Esophagus (tissue), 2 donors: ENCODE measurements around the gene MAP3K9. TPM values are rescaled to one million over a fixed set of nuclear protein-coding genes. Genes with fewer than 3 reads are reported as not detected.

ENCODE experiments used
- H3K27ac ChIP-seq, 2 donors: one replicate each; pipeline ENCODE4 v1.5.1; 2013; ENCODE audit warnings: low read depth in 2 of 2, mild to moderate bottlenecking in 2 of 2, inconsistent platforms in 1 of 2, low read length in 1 of 2, moderate library complexity in 1 of 2
- H3K27me3 ChIP-seq, 2 donors: one replicate each; pipeline ENCODE4 v1.6.1; 2013; ENCODE audit warnings: low read length in 2 of 2, control low read depth in 1 of 2, mild to moderate bottlenecking in 1 of 2; ENCODE audit not compliant: insufficient read depth in 2 of 2, control insufficient read depth in 1 of 2
- H3K36me3 ChIP-seq, 2 donors: one replicate each; pipeline ENCODE4 v1.6.1; 2013; ENCODE audit warnings: low read length in 1 of 2; ENCODE audit not compliant: control insufficient read depth in 2 of 2, insufficient read depth in 2 of 2
- H3K4me1 ChIP-seq, 2 donors: one replicate each; pipeline ENCODE4 v1.6.1; 2013; ENCODE audit warnings: low read length in 1 of 2; ENCODE audit not compliant: control insufficient read depth in 2 of 2, insufficient read depth in 2 of 2
- H3K4me3 ChIP-seq, 2 donors: one replicate each; pipeline ENCODE4 v1.5.1; 2013; ENCODE audit warnings: low read length in 2 of 2, mild to moderate bottlenecking in 2 of 2, low read depth in 1 of 2, moderate library complexity in 1 of 2
- H3K9me3 ChIP-seq, 2 donors: one replicate each; pipeline ENCODE4 v1.6.1; 2013; ENCODE audit warnings: mild to moderate bottlenecking in 2 of 2, low read depth in 1 of 2, low read length in 1 of 2, moderate library complexity in 1 of 2; ENCODE audit not compliant: control insufficient read depth in 2 of 2, insufficient read depth in 1 of 2
- WGBS, 2 donors: extraction: QIAGEN DNeasy Blood & Tissue Kit; methylation state at CpG; one replicate each; pipeline ENCODE4 v1.1.7; 2013; 5-methylcytosine and 5-hydroxymethylcytosine counted together
- polyA plus RNA-seq, 2 donors: library from polyadenylated mRNA; stranded (reverse); fragments of 200-250 nt; gene quantifications; one replicate each; pipeline ENCODE4 v1.2.3, GENCODE V29; 2013
- donor health status: healthy with polysubstance abuse.
- donor health status: Bipolar disorder and iron deficiency.

The MAP3K9 gene
- polyA plus RNA-seq, 2 donors = 4.2 to 11.6 TPM

DNA sequence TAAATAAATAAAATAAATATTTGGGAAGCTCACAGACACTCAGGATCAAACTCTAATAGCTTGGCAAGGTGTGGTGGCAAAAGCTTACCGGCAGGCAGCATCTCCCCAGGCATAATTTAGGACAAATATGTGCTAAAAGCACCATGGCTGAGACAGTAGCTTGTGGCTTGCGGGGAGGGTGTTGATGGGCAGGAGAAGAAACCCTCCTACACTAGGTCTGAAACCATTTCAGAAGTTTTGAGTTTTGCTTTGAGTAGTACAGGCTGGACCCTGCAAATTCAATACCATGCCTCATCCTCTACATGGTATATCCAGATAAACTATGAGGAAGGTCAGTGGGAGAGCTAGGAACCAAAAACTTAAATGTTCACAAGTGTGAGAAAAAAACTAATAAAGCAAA, 33.1 kb downstream of the MAP3K9 start:
- no peak overlapping the region for H3K4me3 ChIP-seq
- peaks cover 0 to 6% of the 10 kb centered on the region in 2 donors for H3K36me3 ChIP-seq
- no peak overlapping the region for H3K27ac ChIP-seq
- 96 to 98% methylated on average over 2 of the region's 2 CpGs for WGBS, 2 donors
- no peaks in the 10 kb centered on the region for H3K9me3 ChIP-seq
- no peaks in the 10 kb centered on the region for H3K27me3 ChIP-seq
- H3K4me1 ChIP-seq = no peaks in the 10 kb centered on the region

GRCh38 chr14:70773182-70773862, 36.0 kb downstream of the MAP3K9 start:
- 75 to 84% methylated on average over 3 of the region's 3 CpGs for WGBS, 2 donors
- no peak overlapping the region for H3K27ac ChIP-seq
- no peak overlapping the region for H3K4me3 ChIP-seq
- H3K36me3 ChIP-seq = peaks cover 0 to 5% of the 10 kb centered on the region in 2 donors
- no peaks in the 10 kb centered on the region for H3K4me1 ChIP-seq
- H3K27me3 ChIP-seq = no peaks in the 10 kb centered on the region
- H3K9me3 ChIP-seq = no peaks in the 10 kb centered on the region

GRCh38 chr14:70771781-70772212, 37.5 kb downstream of the MAP3K9 start:
- Histone ChIP-seq H3K27ac (no peak overlapping the region), H3K27me3 (no peaks in the 10 kb centered on the region)
- 66 to 72% methylated on average over 12 to 15 of the region's 15 CpGs for WGBS, 2 donors

DNA sequence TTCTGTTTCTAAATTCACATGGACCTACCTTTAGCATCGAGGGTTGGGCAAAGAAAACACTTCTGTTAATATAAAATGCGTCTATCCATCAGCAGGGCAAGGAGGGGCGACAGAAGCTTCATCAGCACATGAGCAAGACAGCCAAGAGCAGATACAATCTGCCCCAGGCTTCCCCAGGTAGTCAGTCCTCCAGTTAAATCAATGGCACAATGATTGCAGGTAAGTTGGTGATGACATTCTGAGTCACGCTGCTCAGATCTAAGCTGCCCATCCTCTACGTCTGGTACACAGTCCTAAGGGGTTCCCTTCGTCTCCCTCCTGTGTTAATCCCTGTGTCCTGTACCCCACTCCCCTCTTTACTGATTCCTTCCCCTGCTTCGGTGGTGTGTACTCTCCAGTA, 38.8 kb downstream of the MAP3K9 start:
- H3K4me1 ChIP-seq = no peaks in the 10 kb centered on the region
- H3K27ac ChIP-seq = no peak overlapping the region
- H3K27me3 ChIP-seq = no peaks in the 10 kb centered on the region
- peaks cover 0 to 5% of the 10 kb centered on the region in 2 donors for H3K36me3 ChIP-seq
- H3K4me3 ChIP-seq = no peak overlapping the region
- 69 to 76% methylated on average over 7 of the region's 7 CpGs for WGBS, 2 donors
- H3K9me3 ChIP-seq = no peaks in the 10 kb centered on the region

More at GRCh38 chr14:70771781-70772212, 37.5 kb downstream of the MAP3K9 start:
- H3K36me3 ChIP-seq = peaks cover 0 to 5% of the 10 kb centered on the region in 2 donors
- H3K4me1 ChIP-seq = no peaks in the 10 kb centered on the region
- no peak overlapping the region for H3K4me3 ChIP-seq
- H3K9me3 ChIP-seq = no peaks in the 10 kb centered on the region

DNA sequence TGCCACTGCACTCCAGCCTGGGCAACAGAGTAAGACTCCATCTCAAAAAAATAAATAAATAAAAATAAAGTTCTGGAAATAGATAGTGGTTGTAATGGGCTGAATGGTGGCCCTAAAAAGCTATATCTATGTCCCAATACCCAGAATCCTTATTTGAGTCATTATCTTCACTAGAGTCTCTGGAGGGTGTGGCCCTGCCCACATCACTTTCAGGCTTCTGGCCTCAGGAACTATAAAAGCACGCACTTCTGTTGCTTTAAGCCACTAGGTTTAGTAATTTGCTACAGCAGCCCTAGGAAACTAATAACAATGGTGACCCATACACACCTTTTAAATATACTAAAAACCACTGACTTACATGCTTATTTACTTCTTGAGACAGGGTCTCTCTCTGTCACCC, 49.9 kb downstream of the MAP3K9 start:
- Histone ChIP-seq H3K4me1 (peaks cover 0 to 2% of the 10 kb centered on the region in 2 donors), H3K27ac (no peak overlapping the region), H3K27me3 (no peaks in the 10 kb centered on the region), H3K36me3 (peaks cover 3 to 5% of the 10 kb centered on the region in 2 donors), H3K4me3 (no peak overlapping the region), H3K9me3 (no peaks in the 10 kb centered on the region)
- 86 to 100% methylated on average over 1 of the region's 1 CpG for WGBS, 2 donors

DNA sequence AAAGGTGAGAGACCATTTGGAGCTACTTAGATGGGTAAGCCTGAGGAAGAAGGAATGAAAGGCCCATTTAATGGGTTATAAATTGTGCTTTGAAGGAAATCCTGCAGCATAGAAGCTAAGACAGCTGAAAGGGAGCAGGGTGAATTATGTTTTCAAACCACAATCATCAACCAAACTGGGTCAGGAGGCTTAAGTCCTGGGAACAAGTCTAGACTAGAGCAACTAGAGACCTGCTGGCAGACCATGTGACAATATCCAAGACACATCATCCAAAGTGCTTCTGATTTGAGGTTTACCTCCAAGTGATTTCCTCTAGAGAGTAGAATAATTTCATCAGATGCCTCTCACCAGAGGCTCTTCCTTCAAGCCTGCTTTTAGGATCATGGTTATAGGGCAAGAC, 53.7 kb downstream of the MAP3K9 start:
- H3K27me3 ChIP-seq = no peaks in the 10 kb centered on the region
- peaks cover 2 to 8% of the 10 kb centered on the region in 2 donors for H3K36me3 ChIP-seq
- no peaks in the 10 kb centered on the region for H3K9me3 ChIP-seq
- peak overlapping the region in 1 of 2 donors; percentile 56 for H3K27ac ChIP-seq
- H3K4me3 ChIP-seq = no peak overlapping the region
- H3K4me1 ChIP-seq = peaks cover 0 to 2% of the 10 kb centered on the region in 2 donors

- no peaks in the 10 kb centered on the region for H3K9me3 ChIP-seq
- no peaks in the 10 kb centered on the region for H3K27me3 ChIP-seq
- 55 to 59% methylated on average over 3 of the region's 3 CpGs for WGBS, 2 donors
- no peak overlapping the region for H3K4me3 ChIP-seq
- peaks cover 0 to 8% of the 10 kb centered on the region in 2 donors for H3K36me3 ChIP-seq
- H3K27ac ChIP-seq = peak overlapping the region in 1 of 2 donors; percentile 47
- peaks cover 0 to 2% of the 10 kb centered on the region in 2 donors for H3K4me1 ChIP-seq
Measured at GRCh38 chr14:70754991-70755390, 54.3 kb downstream of the MAP3K9 start.

GRCh38 chr14:70753518-70753953, 55.8 kb downstream of the MAP3K9 start:
- Histone ChIP-seq H3K27me3 (no peaks in the 10 kb centered on the region), H3K9me3 (no peaks in the 10 kb centered on the region), H3K27ac (no peak overlapping the region), H3K36me3 (peaks cover 0 to 12% of the 10 kb centered on the region in 2 donors), H3K4me1 (peaks cover 0 to 2% of the 10 kb centered on the region in 2 donors), H3K4me3 (no peak overlapping the region)
- 70 to 84% methylated on average over 4 of the region's 4 CpGs for WGBS, 2 donors

DNA sequence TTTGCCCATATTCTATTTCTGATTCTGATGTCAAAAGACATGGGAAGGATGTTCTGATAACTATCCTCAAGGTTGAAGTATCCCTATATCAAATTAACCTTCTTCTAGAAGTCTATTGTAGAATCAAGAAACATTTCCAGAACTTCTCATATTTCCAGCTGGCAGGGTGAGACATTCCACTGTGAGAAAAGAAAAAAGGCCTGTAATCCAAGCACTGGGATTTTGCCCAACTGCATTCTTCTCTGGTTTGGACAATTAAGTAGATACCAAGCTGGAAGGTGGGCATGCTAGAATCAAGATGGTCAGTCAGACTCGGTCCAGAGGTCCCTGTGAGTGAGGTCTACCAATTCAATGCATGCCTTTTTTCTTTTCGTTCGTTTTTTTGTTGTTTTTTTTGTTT, 60.9 kb downstream of the MAP3K9 start:
- 54 to 63% methylated on average over 3 of the region's 3 CpGs for WGBS, 2 donors
- Histone ChIP-seq H3K27ac (no peak overlapping the region), H3K36me3 (peaks cover 0 to 8% of the 10 kb centered on the region in 2 donors)

GRCh38 chr14:70744641-70745040, 64.7 kb downstream of the MAP3K9 start:
- H3K36me3 ChIP-seq = peaks cover 0 to 5% of the 10 kb centered on the region in 2 donors
- H3K9me3 ChIP-seq = no peaks in the 10 kb centered on the region
- H3K27me3 ChIP-seq = no peaks in the 10 kb centered on the region
- no peak overlapping the region for H3K4me3 ChIP-seq
- no peaks in the 10 kb centered on the region for H3K4me1 ChIP-seq
- WGBS, 2 donors = 90 to 93% methylated on average over 2 of the region's 2 CpGs
- H3K27ac ChIP-seq = no peak overlapping the region

More for the DNA sequence above, 60.9 kb downstream of the MAP3K9 start:
- Histone ChIP-seq H3K4me1 (no peaks in the 10 kb centered on the region), H3K9me3 (no peaks in the 10 kb centered on the region), H3K27me3 (no peaks in the 10 kb centered on the region), H3K4me3 (no peak overlapping the region)
